Prostate gland (tissue), 2 donors: ENCODE results near the gene TEX47.

ENCODE experiments used
- POLR2A ChIP-seq: fragments of 450-650 bp; IDR thresholded peaks from one replicate; pipeline ENCODE4 v1.6.1; 2016; ENCODE audit warnings: antibody characterized with exemption, mild to moderate bottlenecking
- POLR2AphosphoS5 ChIP-seq: sonication (generic); formaldehyde crosslinking; IDR thresholded peaks from one replicate; pipeline ENCODE4 v1.6.1; 2017; ENCODE audit warnings: antibody characterized with exemption
- TF ChIP-seq, protein P1 (sequence below), 4 experiments: fragments of 200-600 bp in 2 of 4; fragments of 450-650 bp in 2 of 4; sonication (generic) in 2 of 4; IDR thresholded peaks; 1 replicate in 3 of 4; 2 replicates in 1 of 4; pipeline ENCODE4 v1.5.1; 2016 to 2019; ENCODE audit warnings: antibody characterized with exemption in 4 of 4, mild to moderate bottlenecking in 2 of 4, moderate library complexity in 2 of 4

DNA sequence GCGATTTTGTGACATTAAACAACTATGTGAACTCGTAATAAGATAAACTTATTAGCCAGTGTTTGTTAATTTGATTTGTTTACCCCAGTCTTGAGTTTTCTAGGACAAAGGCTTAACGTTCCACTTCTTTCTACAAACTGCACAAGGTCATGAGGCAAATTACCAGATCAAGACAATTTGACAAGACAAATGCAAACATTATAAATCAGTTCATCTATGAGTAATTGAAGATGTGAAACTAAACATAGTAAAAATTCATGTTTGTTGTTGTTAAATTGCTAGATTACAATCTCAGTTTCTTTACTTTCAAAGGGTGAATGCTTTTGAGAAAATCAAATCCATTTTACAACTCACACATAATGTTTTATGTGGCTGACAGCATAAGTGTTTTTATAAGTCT is 49.4 kb downstream of the TEX47 start:
- TF ChIP-seq, protein P1, sequence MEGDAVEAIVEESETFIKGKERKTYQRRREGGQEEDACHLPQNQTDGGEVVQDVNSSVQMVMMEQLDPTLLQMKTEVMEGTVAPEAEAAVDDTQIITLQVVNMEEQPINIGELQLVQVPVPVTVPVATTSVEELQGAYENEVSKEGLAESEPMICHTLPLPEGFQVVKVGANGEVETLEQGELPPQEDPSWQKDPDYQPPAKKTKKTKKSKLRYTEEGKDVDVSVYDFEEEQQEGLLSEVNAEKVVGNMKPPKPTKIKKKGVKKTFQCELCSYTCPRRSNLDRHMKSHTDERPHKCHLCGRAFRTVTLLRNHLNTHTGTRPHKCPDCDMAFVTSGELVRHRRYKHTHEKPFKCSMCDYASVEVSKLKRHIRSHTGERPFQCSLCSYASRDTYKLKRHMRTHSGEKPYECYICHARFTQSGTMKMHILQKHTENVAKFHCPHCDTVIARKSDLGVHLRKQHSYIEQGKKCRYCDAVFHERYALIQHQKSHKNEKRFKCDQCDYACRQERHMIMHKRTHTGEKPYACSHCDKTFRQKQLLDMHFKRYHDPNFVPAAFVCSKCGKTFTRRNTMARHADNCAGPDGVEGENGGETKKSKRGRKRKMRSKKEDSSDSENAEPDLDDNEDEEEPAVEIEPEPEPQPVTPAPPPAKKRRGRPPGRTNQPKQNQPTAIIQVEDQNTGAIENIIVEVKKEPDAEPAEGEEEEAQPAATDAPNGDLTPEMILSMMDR (IDR thresholded peaks at IDR 0.05): no peak
- TF ChIP-seq POLR2A (no peak), POLR2AphosphoS5 (no peak)
